Transverse colon (tissue), 4 donors: ENCODE data around the gene C19orf38.

Experiments
- POLR2AphosphoS5 ChIP-seq, 3 donors: sonication (generic); formaldehyde crosslinking; IDR thresholded peaks; one replicate each; pipeline ENCODE4 v1.6.1; 2016; ENCODE audit warnings: antibody characterized with exemption in 3 of 3
- TF ChIP-seq, protein P1 (sequence below), 5 experiments: fragments of 200-600 bp in 3 of 5; fragments of 450-650 bp in 2 of 5; sonication (generic) in 3 of 5; IDR thresholded peaks; 1 replicate in 2 of 5; 2 replicates in 3 of 5; pipeline ENCODE4 v1.5.1; 2016 to 2017; ENCODE audit warnings: antibody characterized with exemption in 5 of 5, inconsistent platforms in 3 of 5, mild to moderate bottlenecking in 2 of 5, moderate library complexity in 1 of 5

DNA sequence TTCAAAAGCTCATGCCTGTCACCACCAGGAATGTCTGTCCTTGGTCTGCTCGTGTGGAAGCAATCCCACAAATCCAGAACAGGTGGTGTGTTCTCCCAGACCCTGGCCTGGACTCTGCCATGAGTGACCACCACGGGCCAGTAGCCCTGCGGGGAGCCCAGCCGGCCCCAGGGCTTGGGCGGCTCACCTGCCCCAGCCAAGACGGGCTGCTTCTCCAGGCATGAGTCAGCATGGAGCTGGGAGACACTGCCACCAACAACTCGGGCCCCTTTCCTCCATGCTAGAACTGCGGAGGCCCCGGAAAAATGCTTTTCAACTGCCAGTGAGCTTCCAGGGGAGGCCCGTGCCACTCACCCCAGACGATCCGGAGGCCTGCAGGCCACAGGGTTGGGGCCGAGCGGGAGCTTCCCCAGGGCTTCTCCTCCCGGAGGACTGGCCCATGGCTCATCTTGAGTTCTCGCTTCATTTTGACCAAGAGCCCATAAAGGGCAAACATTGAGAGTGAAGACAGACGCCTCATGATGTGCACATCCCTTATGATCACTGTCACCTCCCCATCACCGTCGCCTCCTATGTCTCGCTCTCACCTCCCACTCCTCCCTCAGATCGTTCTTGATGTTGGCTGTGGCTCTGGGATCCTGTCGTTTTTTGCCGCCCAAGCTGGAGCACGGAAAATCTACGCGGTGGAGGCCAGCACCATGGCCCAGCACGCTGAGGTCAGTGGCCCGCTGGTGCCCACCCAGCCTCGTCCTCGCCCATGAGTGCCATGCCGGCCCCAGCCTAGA, 63.6 kb downstream of the C19orf38 start:
- no peak for TF ChIP-seq POLR2AphosphoS5 (IDR thresholded peaks at IDR 0.05)
- TF ChIP-seq, protein P1, sequence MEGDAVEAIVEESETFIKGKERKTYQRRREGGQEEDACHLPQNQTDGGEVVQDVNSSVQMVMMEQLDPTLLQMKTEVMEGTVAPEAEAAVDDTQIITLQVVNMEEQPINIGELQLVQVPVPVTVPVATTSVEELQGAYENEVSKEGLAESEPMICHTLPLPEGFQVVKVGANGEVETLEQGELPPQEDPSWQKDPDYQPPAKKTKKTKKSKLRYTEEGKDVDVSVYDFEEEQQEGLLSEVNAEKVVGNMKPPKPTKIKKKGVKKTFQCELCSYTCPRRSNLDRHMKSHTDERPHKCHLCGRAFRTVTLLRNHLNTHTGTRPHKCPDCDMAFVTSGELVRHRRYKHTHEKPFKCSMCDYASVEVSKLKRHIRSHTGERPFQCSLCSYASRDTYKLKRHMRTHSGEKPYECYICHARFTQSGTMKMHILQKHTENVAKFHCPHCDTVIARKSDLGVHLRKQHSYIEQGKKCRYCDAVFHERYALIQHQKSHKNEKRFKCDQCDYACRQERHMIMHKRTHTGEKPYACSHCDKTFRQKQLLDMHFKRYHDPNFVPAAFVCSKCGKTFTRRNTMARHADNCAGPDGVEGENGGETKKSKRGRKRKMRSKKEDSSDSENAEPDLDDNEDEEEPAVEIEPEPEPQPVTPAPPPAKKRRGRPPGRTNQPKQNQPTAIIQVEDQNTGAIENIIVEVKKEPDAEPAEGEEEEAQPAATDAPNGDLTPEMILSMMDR (IDR thresholded peaks at IDR 0.05) = no peak
